K562 (cell line): Measurements from ENCODE around the gene ARR3.

ENCODE experiments used
- HDAC6 ChIP-seq: IDR thresholded peaks from 2 replicates; pipeline ENCODE4 v1.6.1; 2012; ENCODE audit warnings: low read depth, mild to moderate bottlenecking, control low read depth, inconsistent platforms, low read length, moderate library complexity
- NCOA4 ChIP-seq: fragments of 450-650 bp; IDR thresholded peaks from 2 replicates; pipeline ENCODE4 v1.6.1; 2018; ENCODE audit warnings: mild to moderate bottlenecking; ENCODE audit not compliant: partially characterized antibody
- USF1 ChIP-seq: sonication (generic); formaldehyde crosslinking; IDR thresholded peaks from 2 replicates; pipeline ENCODE4 v1.9.0; 2022; ENCODE audit warnings: mild to moderate bottlenecking, missing genetic modification reagents

- TF ChIP-seq USF1 (CRISPR knock-in tag) (no peak), HDAC6 (no peak), NCOA4 (no peak)
These were observed 20.9 kb upstream of the ARR3 start for GRCh38 chrX:70247252-70247651.
